Stimulated activated CD4-positive, alpha-beta T cell treated with anti-CD3 and anti-CD28 coated beads, Interleukin-1b, Interleukin-23, amount 100 ng/mL, for 24 hours (primary cell): ENCODE data around the gene NFATC1.
"Not testable (repeated sequence)": the region's sequence is repeated elsewhere in the genome, so short reads cannot be mapped to it uniquely, and the experiment has no call there.

ENCODE experiments used
- DNase-seq, 4 experiments: peaks; one replicate each; pipeline ENCODE4 v3.0.0-alpha.2; 2020; ENCODE audit warnings: low read depth in 4 of 4, low spot score in 1 of 4

NFATC1 gene

GRCh38 chr18:79503406-79503805 is 107.7 kb downstream of the NFATC1 start:
- DNase-seq, result no peak

- no peak for DNase-seq
Measured at GRCh38 chr18:79504034-79504433, 108.3 kb downstream of the NFATC1 start.

- DNase-seq, result not testable (repeated sequence)
Measured at GRCh38 chr18:79504495-79504894, 108.8 kb downstream of the NFATC1 start.

GRCh38 chr18:79505465-79505864 is 109.7 kb downstream of the NFATC1 start:
- not testable (repeated sequence) for DNase-seq

- DNase-seq, result no peak
Measured at GRCh38 chr18:79506191-79507075, 110.7 kb downstream of the NFATC1 start.

GRCh38 chr18:79507076-79507545 is 111.4 kb downstream of the NFATC1 start:
- no peak for DNase-seq

- DNase-seq, result no peak
Measured at GRCh38 chr18:79507546-79508480, 112.1 kb downstream of the NFATC1 start.

GRCh38 chr18:79508565-79509535 is 113.1 kb downstream of the NFATC1 start:
- no peak for DNase-seq

GRCh38 chr18:79509536-79509930 is 113.8 kb downstream of the NFATC1 start:
- no peak for DNase-seq

GRCh38 chr18:79510046-79510685 is 114.4 kb downstream of the NFATC1 start:
- no peak for DNase-seq

- DNase-seq, result no peak
Measured at GRCh38 chr18:79510731-79511241, 115.1 kb downstream of the NFATC1 start.

- DNase-seq, result no peak
Measured at GRCh38 chr18:79511271-79511670, 115.5 kb downstream of the NFATC1 start.

GRCh38 chr18:79511671-79512301 is 116.1 kb downstream of the NFATC1 start:
- no peak for DNase-seq

- DNase-seq, result no peak
Measured at GRCh38 chr18:79512461-79513380, 117.0 kb downstream of the NFATC1 start.

GRCh38 chr18:79513381-79514081 is 117.8 kb downstream of the NFATC1 start:
- no peak for DNase-seq

- no peak for DNase-seq
Measured at GRCh38 chr18:79515331-79515730, 119.6 kb downstream of the NFATC1 start.

GRCh38 chr18:79515944-79516351 is 120.2 kb downstream of the NFATC1 start:
- no peak for DNase-seq
